ENCODE results near the gene WDR86. TPM values are rescaled to one million over a fixed set of nuclear protein-coding genes. Genes with fewer than 3 reads are reported as not detected.

Gene WDR86
- total RNA-seq, 1 experiment from 2014 or later, result not detected

DNA sequence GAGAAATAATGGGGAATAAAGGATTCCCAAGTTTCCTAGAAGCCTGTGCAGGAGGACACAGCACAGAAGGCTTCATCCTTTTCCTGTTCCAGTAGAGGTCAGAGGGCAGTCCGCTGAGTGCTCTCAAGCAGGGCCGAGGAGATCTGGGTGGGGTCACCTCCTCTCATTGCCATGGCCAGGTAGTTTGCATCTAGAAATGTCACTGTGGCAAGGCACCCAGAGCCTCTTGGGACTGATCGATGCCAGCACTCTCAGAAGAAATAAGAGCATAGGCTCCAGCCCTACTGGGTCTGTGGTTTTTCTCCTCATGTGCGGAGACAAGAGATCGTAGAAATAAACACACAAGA, 60.4 kb downstream of the WDR86 start:
- no TSS peak for BruUV-seq (replicated peaks)
- Histone ChIP-seq H3K4me3 (replicated peaks in 1 of 2; ENCODE audit: low read depth in 1 of 2, low read length in 2 of 2) (no peak overlapping the region), H3K9ac (ENCODE audit: low read length) (no peak overlapping the region), H3K4me1 (ENCODE audit: control insufficient read depth in 1 of 2, insufficient read depth in 2 of 2, low read length in 2 of 2) (peaks cover 15 to 17% of the 10 kb centered on the region in 2 experiments), H3K36me3 (ENCODE audit: control insufficient read depth in 1 of 2, insufficient read depth in 2 of 2, low read length in 2 of 2) (peaks cover 23 to 33% of the 10 kb centered on the region in 2 experiments; a peak in 3 of 4 replicates), H2AFZ (ENCODE audit: low read depth, low read length, poor library complexity, severe bottlenecking) (no peak overlapping the region), H4K20me1 (ENCODE audit: insufficient read depth) (no peaks in the 10 kb centered on the region), H3K9me2 (ENCODE audit: insufficient read depth) (no peaks in the 10 kb centered on the region), H3K27ac (ENCODE audit: low read depth, low read length) (no peak overlapping the region), H3K79me2 (ENCODE audit: insufficient read depth, low read length) (peaks cover 9% of the 10 kb centered on the region; the same call in 1 of the 2 replicates), H3K9me3 (ENCODE audit: control insufficient read depth in 1 of 2, insufficient read depth in 1 of 2, low read depth in 1 of 2, low read length in 2 of 2) (no peaks in the 10 kb centered on the region), H3K27me3 (ENCODE audit: insufficient read depth, low read length) (no peaks in the 10 kb centered on the region), H3K4me2 (ENCODE audit: low read length) (no peak overlapping the region)
- POLR2A ChIA-PET, result no interaction called here
- TF ChIP-seq ZNF274 (IDR thresholded peaks at IDR 0.05; ENCODE audit: low read depth, low read length), result no peak
- TF ChIP-seq, protein P1, sequence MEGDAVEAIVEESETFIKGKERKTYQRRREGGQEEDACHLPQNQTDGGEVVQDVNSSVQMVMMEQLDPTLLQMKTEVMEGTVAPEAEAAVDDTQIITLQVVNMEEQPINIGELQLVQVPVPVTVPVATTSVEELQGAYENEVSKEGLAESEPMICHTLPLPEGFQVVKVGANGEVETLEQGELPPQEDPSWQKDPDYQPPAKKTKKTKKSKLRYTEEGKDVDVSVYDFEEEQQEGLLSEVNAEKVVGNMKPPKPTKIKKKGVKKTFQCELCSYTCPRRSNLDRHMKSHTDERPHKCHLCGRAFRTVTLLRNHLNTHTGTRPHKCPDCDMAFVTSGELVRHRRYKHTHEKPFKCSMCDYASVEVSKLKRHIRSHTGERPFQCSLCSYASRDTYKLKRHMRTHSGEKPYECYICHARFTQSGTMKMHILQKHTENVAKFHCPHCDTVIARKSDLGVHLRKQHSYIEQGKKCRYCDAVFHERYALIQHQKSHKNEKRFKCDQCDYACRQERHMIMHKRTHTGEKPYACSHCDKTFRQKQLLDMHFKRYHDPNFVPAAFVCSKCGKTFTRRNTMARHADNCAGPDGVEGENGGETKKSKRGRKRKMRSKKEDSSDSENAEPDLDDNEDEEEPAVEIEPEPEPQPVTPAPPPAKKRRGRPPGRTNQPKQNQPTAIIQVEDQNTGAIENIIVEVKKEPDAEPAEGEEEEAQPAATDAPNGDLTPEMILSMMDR (IDR thresholded peaks at IDR 0.05 in 2 of 3, conservative IDR thresholded peaks at IDR 0.05 in 1 of 3; ENCODE audit: borderline replicate concordance in 1 of 3, insufficient read depth in 1 of 3, low read depth in 2 of 3, low read length in 2 of 3), result no peak
- TF ChIP-seq, protein P2, sequence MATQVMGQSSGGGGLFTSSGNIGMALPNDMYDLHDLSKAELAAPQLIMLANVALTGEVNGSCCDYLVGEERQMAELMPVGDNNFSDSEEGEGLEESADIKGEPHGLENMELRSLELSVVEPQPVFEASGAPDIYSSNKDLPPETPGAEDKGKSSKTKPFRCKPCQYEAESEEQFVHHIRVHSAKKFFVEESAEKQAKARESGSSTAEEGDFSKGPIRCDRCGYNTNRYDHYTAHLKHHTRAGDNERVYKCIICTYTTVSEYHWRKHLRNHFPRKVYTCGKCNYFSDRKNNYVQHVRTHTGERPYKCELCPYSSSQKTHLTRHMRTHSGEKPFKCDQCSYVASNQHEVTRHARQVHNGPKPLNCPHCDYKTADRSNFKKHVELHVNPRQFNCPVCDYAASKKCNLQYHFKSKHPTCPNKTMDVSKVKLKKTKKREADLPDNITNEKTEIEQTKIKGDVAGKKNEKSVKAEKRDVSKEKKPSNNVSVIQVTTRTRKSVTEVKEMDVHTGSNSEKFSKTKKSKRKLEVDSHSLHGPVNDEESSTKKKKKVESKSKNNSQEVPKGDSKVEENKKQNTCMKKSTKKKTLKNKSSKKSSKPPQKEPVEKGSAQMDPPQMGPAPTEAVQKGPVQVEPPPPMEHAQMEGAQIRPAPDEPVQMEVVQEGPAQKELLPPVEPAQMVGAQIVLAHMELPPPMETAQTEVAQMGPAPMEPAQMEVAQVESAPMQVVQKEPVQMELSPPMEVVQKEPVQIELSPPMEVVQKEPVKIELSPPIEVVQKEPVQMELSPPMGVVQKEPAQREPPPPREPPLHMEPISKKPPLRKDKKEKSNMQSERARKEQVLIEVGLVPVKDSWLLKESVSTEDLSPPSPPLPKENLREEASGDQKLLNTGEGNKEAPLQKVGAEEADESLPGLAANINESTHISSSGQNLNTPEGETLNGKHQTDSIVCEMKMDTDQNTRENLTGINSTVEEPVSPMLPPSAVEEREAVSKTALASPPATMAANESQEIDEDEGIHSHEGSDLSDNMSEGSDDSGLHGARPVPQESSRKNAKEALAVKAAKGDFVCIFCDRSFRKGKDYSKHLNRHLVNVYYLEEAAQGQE (IDR thresholded peaks at IDR 0.05; ENCODE audit: low read depth), result no peak
- TF ChIP-seq TCF7L2 (IDR thresholded peaks at IDR 0.05; ENCODE audit: borderline replicate concordance, extremely low read depth, insufficient read depth, insufficient read length), result no peak
- TF ChIP-seq POLR2A (IDR thresholded peaks at IDR 0.05; ENCODE audit: borderline replicate concordance, extremely low read depth, insufficient read depth, insufficient read length), result no peak
- TF ChIP-seq, protein P3, sequence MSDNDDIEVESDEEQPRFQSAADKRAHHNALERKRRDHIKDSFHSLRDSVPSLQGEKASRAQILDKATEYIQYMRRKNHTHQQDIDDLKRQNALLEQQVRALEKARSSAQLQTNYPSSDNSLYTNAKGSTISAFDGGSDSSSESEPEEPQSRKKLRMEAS (IDR thresholded peaks at IDR 0.05), result no peak
- TF ChIP-seq ELF1 (IDR thresholded peaks at IDR 0.05; ENCODE audit: borderline replicate concordance, low read depth), result no peak
- no peak for TF ChIP-seq SP1 (IDR thresholded peaks at IDR 0.05; ENCODE audit: low read depth)
- TF ChIP-seq SIN3A (IDR thresholded peaks at IDR 0.05; ENCODE audit: low read depth), result no peak
- no peak for TF ChIP-seq EGR1 (IDR thresholded peaks at IDR 0.05; ENCODE audit: low read depth)
- no peak for TF ChIP-seq ZFX (IDR thresholded peaks at IDR 0.05)
- TF ChIP-seq SRF (IDR thresholded peaks at IDR 0.05; ENCODE audit: low read depth), result no peak
- TF ChIP-seq JUND (IDR thresholded peaks at IDR 0.05), result no peak
- TF ChIP-seq, protein P4, sequence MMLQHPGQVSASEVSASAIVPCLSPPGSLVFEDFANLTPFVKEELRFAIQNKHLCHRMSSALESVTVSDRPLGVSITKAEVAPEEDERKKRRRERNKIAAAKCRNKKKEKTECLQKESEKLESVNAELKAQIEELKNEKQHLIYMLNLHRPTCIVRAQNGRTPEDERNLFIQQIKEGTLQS (IDR thresholded peaks at IDR 0.05), result no peak
- TF ChIP-seq FOSL1 (IDR thresholded peaks at IDR 0.05; ENCODE audit: low read depth), result no peak
- TF ChIP-seq POLR2AphosphoS5 (IDR thresholded peaks at IDR 0.05; ENCODE audit: low read depth, low read length), result no peak
- no peak for TF ChIP-seq CEBPB (IDR thresholded peaks at IDR 0.05; ENCODE audit: low read depth)
- no peak for TF ChIP-seq RAD21 (IDR thresholded peaks at IDR 0.05; ENCODE audit: low read depth)
- TF ChIP-seq EZH2 (IDR thresholded peaks at IDR 0.05), result no peak
- TF ChIP-seq YY1 (IDR thresholded peaks at IDR 0.05; ENCODE audit: extremely low read depth, insufficient replicate concordance, low read depth, low read length), result no peak
- RAD21 ChIA-PET (ENCODE audit: low non-redundant PET in 1 of 2, low total read pairs in 2 of 2, uncharacterized antibody in 2 of 2, unreplicated experiment in 2 of 2), result no interaction called here
- intact Hi-C loops (cut with micrococcal nuclease), result no loop called here
- no peak for ATAC-seq
- CTCF ChIA-PET, result interaction anchor here (4.2 kb wide), 1 partner anchor 34 kb away, joined by 18 read pairs; no protein-coding TSS in a partner anchor
- DNase-seq (ENCODE audit: low read depth, low spot score), result no peak

Data from HCT116 (cell line).